ENCODE data around the gene KCNMB2. TPM values are rescaled to one million over a fixed set of nuclear protein-coding genes. Genes with fewer than 3 reads are reported as not detected.
"Not testable (repeated sequence)": the region's sequence is repeated elsewhere in the genome, so short reads cannot be mapped to it uniquely, and the experiment has no call there.

Gene KCNMB2
- total RNA-seq, 1 donor from 2014 or later, result not detected

DNA sequence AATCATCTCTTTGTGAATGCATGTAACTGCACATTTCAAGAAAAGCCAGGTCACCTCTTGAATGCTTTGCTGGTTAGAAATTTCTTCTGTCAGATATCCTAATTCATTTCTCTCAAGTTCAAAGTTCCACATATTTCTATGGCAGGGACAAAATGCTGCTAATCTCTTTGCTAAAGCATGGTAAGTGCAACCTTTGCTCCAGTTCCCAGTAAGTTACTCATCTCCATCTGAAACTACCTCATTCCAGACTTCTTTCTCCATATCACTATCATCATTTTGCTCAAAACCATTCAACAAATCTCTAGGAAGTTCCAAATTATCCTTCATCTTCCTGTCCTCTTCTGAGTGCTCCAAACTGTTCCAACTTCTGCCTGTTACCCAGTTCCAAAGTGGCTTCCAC, 304.8 kb downstream of the KCNMB2 start:
- Mint-ChIP-seq H3K27ac (no peak overlapping the region), H3K36me3 (ENCODE audit: low read depth) (no peaks in the 10 kb centered on the region), H3K4me1 (ENCODE audit: low read depth) (no peaks in the 10 kb centered on the region)

GRCh38 chr3:178844916-178845315, 308.7 kb downstream of the KCNMB2 start:
- Mint-ChIP-seq H3K4me3 (ENCODE audit: low read depth) (no peak overlapping the region), H3K36me3 (ENCODE audit: low read depth) (no peaks in the 10 kb centered on the region), H3K4me1 (ENCODE audit: low read depth) (no peaks in the 10 kb centered on the region), H3K27me3 (ENCODE audit: low read depth) (no peaks in the 10 kb centered on the region), H3K27ac (no peak overlapping the region), H3K9me3 (no peaks in the 10 kb centered on the region)
- DNase-seq (ENCODE audit: low spot score), result no peak
- intact Hi-C loops (cut with micrococcal nuclease), result no loop called here

More for the DNA sequence above, 304.8 kb downstream of the KCNMB2 start:
- Mint-ChIP-seq H3K27me3 (ENCODE audit: low read depth) (no peaks in the 10 kb centered on the region), H3K9me3 (no peaks in the 10 kb centered on the region), H3K4me3 (ENCODE audit: low read depth) (no peak overlapping the region)
- DNase-seq (ENCODE audit: low spot score), result no peak
- intact Hi-C loops (cut with micrococcal nuclease), result no loop called here

DNA sequence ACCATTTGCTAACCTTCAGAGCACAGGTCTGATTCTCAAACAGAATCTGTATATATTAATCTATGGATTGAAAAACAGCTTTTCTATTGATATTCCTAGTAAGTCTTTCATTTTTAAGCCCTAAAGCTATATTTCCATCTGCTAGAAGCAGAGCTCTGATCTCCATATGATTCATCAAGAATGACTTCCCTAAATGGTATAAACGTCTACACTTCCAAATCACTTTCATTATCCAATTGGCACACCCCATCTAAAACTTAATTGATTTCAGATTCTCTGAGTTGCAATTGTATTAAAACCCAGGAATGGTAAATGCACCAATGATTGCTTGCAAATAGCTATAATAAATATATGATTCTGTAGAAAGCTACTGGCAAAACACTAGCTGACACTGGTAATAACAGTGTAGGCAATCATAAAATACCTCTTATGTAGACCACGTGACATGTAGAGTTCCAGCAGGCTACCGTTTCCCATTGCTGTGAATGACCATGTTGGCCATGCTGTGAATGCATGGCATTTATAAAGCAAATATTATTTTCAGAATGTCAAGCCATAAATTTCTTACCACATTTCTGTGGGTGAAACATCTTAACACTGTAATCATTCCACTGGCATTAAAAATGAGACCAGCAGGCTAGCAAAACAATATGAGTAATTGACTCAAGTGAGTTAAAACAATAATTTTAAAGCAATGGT, 309.3 kb downstream of the KCNMB2 start:
- H3K27ac Mint-ChIP-seq, result no peak overlapping the region
- no peak for DNase-seq (ENCODE audit: low spot score)
- H3K36me3 Mint-ChIP-seq (ENCODE audit: low read depth), result no peaks in the 10 kb centered on the region
- no peak overlapping the region for H3K4me3 Mint-ChIP-seq (ENCODE audit: low read depth)
- intact Hi-C loops (cut with micrococcal nuclease), result no loop called here
- H3K4me1 Mint-ChIP-seq (ENCODE audit: low read depth), result no peaks in the 10 kb centered on the region
- H3K9me3 Mint-ChIP-seq, result no peaks in the 10 kb centered on the region
- no peaks in the 10 kb centered on the region for H3K27me3 Mint-ChIP-seq (ENCODE audit: low read depth)

DNA sequence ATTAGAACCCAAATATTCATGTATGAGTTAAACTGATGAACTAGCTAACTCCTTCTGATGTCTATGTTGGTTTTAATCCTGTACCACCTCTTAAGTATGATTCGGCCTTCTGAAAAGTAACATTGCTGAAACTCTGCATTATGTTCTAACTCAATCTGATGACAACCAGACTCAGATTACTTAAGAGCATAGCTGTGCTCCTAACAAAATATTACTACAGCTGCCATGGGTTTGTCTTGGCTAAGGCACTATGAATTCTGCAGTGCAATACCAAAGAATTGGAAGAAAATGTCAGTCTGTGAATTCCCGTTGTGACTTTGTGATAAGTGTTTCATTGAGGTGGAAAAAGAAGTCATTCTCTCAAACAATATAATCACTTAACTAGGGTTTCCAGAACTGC, 311.0 kb downstream of the KCNMB2 start:
- Mint-ChIP-seq H3K27me3 (ENCODE audit: low read depth) (no peaks in the 10 kb centered on the region), H3K9me3 (no peaks in the 10 kb centered on the region), H3K4me1 (ENCODE audit: low read depth) (no peaks in the 10 kb centered on the region)

GRCh38 chr3:178849199-178849910, 313.1 kb downstream of the KCNMB2 start:
- no peak overlapping the region for H3K4me3 Mint-ChIP-seq (ENCODE audit: low read depth)
- H3K9me3 Mint-ChIP-seq, result no peaks in the 10 kb centered on the region
- H3K36me3 Mint-ChIP-seq (ENCODE audit: low read depth), result no peaks in the 10 kb centered on the region
- no peak for DNase-seq (ENCODE audit: low spot score)
- H3K27me3 Mint-ChIP-seq (ENCODE audit: low read depth), result no peaks in the 10 kb centered on the region
- no peak overlapping the region for H3K27ac Mint-ChIP-seq
- intact Hi-C loops (cut with micrococcal nuclease), result no loop called here
- H3K4me1 Mint-ChIP-seq (ENCODE audit: low read depth), result no peaks in the 10 kb centered on the region

More for the DNA sequence above, 311.0 kb downstream of the KCNMB2 start:
- intact Hi-C loops (cut with micrococcal nuclease), result no loop called here
- no peak for DNase-seq (ENCODE audit: low spot score)
- H3K4me3 Mint-ChIP-seq (ENCODE audit: low read depth), result no peak overlapping the region
- no peaks in the 10 kb centered on the region for H3K36me3 Mint-ChIP-seq (ENCODE audit: low read depth)
- H3K27ac Mint-ChIP-seq, result no peak overlapping the region

- H3K27ac Mint-ChIP-seq, result no peak overlapping the region
- H3K27me3 Mint-ChIP-seq (ENCODE audit: low read depth), result no peaks in the 10 kb centered on the region
- no peak for DNase-seq (ENCODE audit: low spot score)
- intact Hi-C loops (cut with micrococcal nuclease), result no loop called here
- H3K36me3 Mint-ChIP-seq (ENCODE audit: low read depth), result no peaks in the 10 kb centered on the region
- no peaks in the 10 kb centered on the region for H3K4me1 Mint-ChIP-seq (ENCODE audit: low read depth)
- H3K4me3 Mint-ChIP-seq (ENCODE audit: low read depth), result no peak overlapping the region
- H3K9me3 Mint-ChIP-seq, result no peaks in the 10 kb centered on the region
Measured at GRCh38 chr3:178850450-178851190, 314.4 kb downstream of the KCNMB2 start.

DNA sequence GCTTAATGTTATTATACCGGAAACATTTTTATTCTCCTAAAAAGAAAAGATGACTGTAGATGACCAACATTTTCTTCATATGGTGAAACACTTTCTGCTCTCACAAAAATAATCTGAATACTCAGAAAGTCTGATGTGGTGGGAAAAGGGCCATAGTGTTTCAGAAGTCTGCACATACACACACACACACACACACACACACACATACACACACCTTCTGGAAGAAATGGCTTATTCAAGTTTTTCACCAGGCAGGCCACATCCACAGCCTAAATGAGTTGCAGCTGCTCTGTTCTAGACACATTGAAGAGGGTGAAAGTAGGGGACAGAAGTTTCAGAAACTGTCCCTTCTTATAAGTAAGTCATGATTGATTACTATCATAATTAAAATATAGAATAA, 315.3 kb downstream of the KCNMB2 start:
- Mint-ChIP-seq H3K9me3 (no peaks in the 10 kb centered on the region), H3K4me3 (ENCODE audit: low read depth) (no peak overlapping the region), H3K36me3 (ENCODE audit: low read depth) (no peaks in the 10 kb centered on the region), H3K27ac (no peak overlapping the region), H3K4me1 (ENCODE audit: low read depth) (no peaks in the 10 kb centered on the region), H3K27me3 (ENCODE audit: low read depth) (no peaks in the 10 kb centered on the region)
- intact Hi-C loops (cut with micrococcal nuclease), result no loop called here
- DNase-seq (ENCODE audit: low spot score), result no peak

DNA sequence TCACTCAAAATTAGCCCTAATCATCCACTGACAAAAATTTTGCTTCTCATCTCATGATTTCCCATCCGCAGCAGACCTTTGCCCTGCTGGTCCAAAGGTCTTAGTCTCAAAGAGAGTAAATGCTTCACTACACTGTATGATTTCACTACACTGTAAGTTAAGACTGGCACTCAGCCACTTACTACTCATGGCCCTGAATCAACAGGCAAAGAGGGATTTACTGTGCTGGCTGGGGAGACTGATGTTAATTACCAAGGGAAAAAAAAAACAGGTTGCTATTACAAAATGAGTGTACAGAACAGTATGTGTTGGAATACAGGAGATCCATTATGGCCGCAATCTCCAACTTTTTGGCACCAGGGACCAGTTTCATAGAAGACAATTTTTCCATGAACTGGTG, 320.6 kb downstream of the KCNMB2 start:
- no peaks in the 10 kb centered on the region for H3K36me3 Mint-ChIP-seq (ENCODE audit: low read depth)
- H3K27ac Mint-ChIP-seq, result no peak overlapping the region
- no peak overlapping the region for H3K4me3 Mint-ChIP-seq (ENCODE audit: low read depth)
- H3K9me3 Mint-ChIP-seq, result no peaks in the 10 kb centered on the region
- intact Hi-C loops (cut with micrococcal nuclease), result no loop called here
- H3K27me3 Mint-ChIP-seq (ENCODE audit: low read depth), result no peaks in the 10 kb centered on the region
- no peaks in the 10 kb centered on the region for H3K4me1 Mint-ChIP-seq (ENCODE audit: low read depth)
- no peak for DNase-seq (ENCODE audit: low spot score)

DNA sequence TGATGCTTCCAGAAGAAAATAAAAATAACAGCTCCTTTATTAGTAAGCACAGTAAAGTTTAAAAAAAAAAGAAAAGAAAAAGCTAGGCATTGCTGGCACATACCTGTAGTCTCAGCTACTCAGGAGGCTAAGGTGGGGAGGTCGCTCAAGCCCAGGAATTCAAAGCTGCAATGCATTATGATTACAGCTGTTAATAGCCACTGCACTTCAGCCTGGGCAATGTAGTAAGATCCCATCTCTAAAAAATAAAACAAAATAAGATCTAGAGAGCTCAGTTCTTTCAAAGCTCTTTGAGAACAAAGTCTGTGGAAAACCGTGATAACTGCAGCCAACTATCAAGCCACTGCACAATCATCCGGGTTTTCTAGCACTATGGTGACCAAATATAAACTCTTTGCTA, 323.1 kb downstream of the KCNMB2 start:
- no peak overlapping the region for H3K4me3 Mint-ChIP-seq (ENCODE audit: low read depth)
- no peak overlapping the region for H3K27ac Mint-ChIP-seq
- H3K27me3 Mint-ChIP-seq (ENCODE audit: low read depth), result no peaks in the 10 kb centered on the region
- H3K36me3 Mint-ChIP-seq (ENCODE audit: low read depth), result no peaks in the 10 kb centered on the region
- H3K9me3 Mint-ChIP-seq, result no peaks in the 10 kb centered on the region
- H3K4me1 Mint-ChIP-seq (ENCODE audit: low read depth), result no peaks in the 10 kb centered on the region
- intact Hi-C loops (cut with micrococcal nuclease), result no loop called here
- DNase-seq (ENCODE audit: low spot score), result no peak

DNA sequence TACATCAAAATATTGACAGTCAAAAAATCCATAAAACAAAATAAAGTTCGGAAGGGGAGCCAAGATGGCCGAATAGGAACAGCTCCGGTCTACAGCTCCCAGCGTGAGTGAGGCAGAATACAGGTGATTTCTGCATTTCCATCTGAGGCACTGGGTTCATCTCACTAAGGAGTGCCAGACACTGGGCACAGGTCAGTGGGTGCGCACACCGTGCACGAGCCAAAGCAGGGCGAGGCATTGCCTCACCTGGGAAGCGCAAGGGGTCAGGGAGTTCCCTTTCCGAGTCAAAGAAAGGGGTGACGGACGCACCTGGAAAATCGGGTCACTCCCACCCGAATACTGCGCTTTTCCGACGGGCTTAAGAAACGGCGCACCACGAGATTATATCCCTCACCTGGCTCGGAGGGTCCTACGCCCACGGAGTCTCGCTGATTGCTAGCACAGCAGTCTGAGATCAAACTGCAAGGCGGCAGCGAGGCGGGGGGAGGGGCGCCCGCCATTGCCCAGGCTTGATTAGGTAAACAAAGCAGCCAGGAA, 323.7 kb downstream of the KCNMB2 start:
- intact Hi-C loops (cut with micrococcal nuclease); H3K4me1 Mint-ChIP-seq (ENCODE audit: low read depth); H3K27me3 Mint-ChIP-seq (ENCODE audit: low read depth); H3K4me3 Mint-ChIP-seq (ENCODE audit: low read depth); DNase-seq (ENCODE audit: low spot score); H3K27ac Mint-ChIP-seq; H3K36me3 Mint-ChIP-seq (ENCODE audit: low read depth); H3K9me3 Mint-ChIP-seq: not testable (repeated sequence)

GRCh38 chr3:178868681-178869080, 332.4 kb downstream of the KCNMB2 start:
- Mint-ChIP-seq H3K27ac (no peak overlapping the region), H3K4me1 (ENCODE audit: low read depth) (no peaks in the 10 kb centered on the region), H3K27me3 (ENCODE audit: low read depth) (no peaks in the 10 kb centered on the region), H3K9me3 (no peaks in the 10 kb centered on the region), H3K36me3 (ENCODE audit: low read depth) (no peaks in the 10 kb centered on the region), H3K4me3 (ENCODE audit: low read depth) (no peak overlapping the region)
- intact Hi-C loops (cut with micrococcal nuclease), result no loop called here
- no peak for DNase-seq (ENCODE audit: low spot score)

DNA sequence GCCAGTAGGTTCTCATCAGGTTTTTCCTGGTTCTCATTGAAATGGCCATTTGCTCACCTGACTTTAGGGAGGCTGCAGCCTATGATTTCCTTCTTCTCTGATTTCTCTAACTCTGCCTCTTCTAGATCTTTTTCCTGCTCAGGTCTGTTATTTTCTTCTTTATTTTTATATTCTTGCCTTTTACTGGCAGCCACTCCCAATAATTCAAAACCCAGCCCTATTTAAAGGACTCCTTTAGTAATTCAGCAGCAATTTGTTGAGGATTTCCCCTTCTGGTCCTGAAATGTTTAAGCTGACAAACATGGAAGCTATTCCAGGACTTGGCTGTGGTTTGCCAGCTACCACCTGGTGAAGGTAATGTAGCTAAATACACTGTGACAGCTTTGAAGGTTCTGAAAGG, 333.8 kb downstream of the KCNMB2 start:
- Mint-ChIP-seq H3K9me3 (no peaks in the 10 kb centered on the region), H3K4me1 (ENCODE audit: low read depth) (no peaks in the 10 kb centered on the region), H3K4me3 (ENCODE audit: low read depth) (no peak overlapping the region), H3K27ac (no peak overlapping the region), H3K36me3 (ENCODE audit: low read depth) (no peaks in the 10 kb centered on the region), H3K27me3 (ENCODE audit: low read depth) (no peaks in the 10 kb centered on the region)
- no peak for DNase-seq (ENCODE audit: low spot score)
- intact Hi-C loops (cut with micrococcal nuclease), result no loop called here

- Mint-ChIP-seq H3K4me1 (ENCODE audit: low read depth) (no peaks in the 10 kb centered on the region), H3K4me3 (ENCODE audit: low read depth) (no peak overlapping the region), H3K36me3 (ENCODE audit: low read depth) (no peaks in the 10 kb centered on the region), H3K27ac (no peak overlapping the region), H3K27me3 (ENCODE audit: low read depth) (no peaks in the 10 kb centered on the region), H3K9me3 (no peaks in the 10 kb centered on the region)
- intact Hi-C loops (cut with micrococcal nuclease), result no loop called here
- DNase-seq (ENCODE audit: low spot score), result no peak
Measured at GRCh38 chr3:178875157-178875556, 338.9 kb downstream of the KCNMB2 start.

Measured in activated T-helper 2 cell treated with anti-CD3 and anti-CD28 coated beads, Interferon-gamma antibody, Interleukin-2, Interleukin-4, amounts not matched to agents 10 μg/mL and 5 μg/mL and 100 μg/mL, durations not matched to agents 14 hours and 24 hours and 36 hours (primary cell).